IPS DF 4.7 (cell line): Measurements from ENCODE around the gene ERCC3.
"Not testable (repeated sequence)": the region's sequence is repeated elsewhere in the genome, so short reads cannot be mapped to it uniquely, and the experiment has no call there.

Experiments used
- DNase-seq: peaks from one replicate; pipeline ENCODE4 v3.0.0-alpha.2; 2013; ENCODE audit warnings: low spot score; ENCODE audit errors: extremely low read depth

Gene ERCC3

DNA sequence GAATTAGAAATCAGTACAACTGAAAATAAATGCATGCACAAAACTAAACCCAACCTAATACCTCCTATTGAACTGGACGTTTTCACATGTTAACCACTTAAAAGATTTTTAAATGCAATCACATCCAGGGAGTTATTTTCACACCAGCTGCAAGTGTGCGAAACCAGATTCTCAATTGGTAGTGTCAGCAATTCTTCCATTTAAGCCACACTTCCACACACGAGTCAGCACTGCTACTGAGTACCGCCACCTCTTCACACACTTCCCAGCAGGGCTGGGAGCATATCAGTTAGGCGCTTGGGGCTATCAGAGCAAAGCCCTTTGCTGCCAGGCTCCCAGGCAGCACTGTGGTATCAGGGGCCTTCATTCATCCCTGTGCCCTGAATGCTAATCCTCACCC is 14.2 kb downstream of the ERCC3 start:
- no peak for DNase-seq

DNA sequence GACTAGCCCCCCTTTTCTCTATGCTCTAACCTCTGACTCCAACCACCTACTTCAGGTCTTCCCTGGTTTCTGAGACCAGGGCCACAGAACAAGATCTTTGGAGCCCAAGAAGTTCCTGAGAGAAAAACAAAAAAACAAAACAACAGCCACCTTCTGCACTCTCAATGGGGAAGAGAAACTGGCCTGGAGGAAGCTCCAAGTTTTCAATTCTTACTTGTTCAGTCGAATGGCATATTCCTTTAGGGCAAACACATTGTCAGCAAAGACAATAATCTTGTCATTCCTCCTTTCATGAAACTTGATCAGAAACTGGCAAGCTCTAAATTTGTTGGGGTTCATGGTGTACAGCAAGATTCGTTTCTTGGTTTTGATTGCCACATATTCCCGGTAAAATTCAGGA is 15.0 kb downstream of the ERCC3 start:
- DNase-seq, result no peak

DNA sequence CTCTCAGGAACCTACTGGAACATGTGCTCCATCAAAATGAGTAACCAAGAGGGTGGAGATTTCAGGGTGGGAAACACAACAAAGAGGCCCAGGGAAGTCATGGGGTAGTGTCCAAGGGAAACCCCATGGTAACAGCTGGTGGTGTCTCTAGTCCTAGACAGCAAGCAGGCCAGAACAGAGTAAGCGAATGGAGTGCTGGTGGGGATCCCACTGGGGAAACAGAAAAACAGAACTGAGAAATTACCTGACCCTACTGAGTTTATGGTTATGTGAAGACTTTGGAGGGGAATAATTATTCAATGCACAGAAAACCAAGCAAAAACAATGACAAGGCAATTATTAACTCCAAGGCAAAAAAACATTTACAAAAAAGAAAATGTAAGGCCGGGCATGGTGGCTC is 16.9 kb downstream of the ERCC3 start:
- no peak for DNase-seq

DNA sequence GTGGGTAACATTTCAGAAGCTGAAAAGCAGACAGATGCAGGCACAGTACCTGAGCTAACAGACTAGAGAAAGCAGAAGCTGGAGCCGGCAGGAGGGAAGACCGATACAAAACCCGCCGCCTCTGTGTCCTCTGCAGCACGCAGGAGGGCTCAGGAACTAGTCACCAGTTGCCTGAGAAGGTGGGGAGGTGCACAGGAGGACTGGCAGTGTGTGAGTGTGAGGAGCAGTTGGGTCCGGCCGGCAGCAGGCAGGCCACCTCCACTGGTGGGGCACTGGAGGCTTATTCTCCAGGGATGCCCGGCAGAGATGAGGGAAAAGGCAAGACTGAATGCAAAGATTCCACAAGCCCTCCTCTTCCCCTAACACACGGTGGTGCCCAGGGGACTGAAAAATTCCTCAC is 18.2 kb downstream of the ERCC3 start:
- no peak for DNase-seq

DNA sequence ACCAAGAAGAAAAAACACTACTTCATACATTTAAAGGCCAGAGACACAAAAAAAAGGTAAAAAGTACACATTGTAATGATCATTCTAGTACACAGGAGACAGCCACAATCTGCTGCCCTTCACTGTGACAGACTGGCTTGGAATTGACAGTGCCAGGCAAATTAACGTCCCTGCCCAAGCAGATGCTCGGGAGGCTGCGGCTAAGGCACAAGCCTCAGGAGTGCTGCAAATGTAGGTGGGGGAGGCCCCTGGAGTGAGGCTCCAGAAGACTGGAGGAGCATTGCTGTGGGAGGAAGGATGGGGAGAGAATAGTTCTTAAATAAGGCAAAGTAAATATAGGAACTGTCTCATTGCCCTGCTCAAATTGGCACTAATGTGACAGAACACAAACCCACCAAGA is 18.6 kb downstream of the ERCC3 start:
- no peak for DNase-seq

GRCh38 chr2:127270663-127271062 is 23.3 kb downstream of the ERCC3 start:
- DNase-seq, result no peak

DNA sequence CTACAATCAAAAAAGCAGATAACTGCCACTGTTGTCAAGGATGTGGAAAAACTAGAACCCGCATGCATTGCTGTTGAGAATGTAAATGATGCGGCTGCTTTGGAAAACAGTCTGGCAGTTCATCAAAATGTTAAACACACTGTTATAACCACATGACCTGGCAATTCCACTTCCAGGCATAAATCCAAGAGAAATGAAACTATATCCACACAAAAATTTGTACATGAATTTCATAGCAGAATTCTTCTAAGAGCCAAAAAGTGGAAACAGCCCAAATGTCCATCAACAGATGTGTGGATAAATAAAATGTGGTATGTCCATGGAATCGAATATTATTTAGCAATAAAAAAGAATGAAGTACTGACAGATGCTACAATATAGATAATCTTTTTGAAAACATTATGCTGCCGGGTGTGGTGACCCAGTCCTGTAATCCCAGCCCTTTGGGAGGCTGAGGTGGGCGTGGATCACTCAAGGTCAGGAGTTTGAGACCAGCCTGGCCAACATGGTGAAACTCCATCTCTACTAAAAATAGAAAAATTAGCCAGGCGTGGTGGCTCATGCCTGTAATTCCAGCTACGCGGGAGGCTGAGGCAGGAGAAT is 32.0 kb downstream of the ERCC3 start:
- no peak for DNase-seq

- DNase-seq, result no peak
Observed at GRCh38 chr2:127259355-127259754, 34.6 kb downstream of the ERCC3 start.

DNA sequence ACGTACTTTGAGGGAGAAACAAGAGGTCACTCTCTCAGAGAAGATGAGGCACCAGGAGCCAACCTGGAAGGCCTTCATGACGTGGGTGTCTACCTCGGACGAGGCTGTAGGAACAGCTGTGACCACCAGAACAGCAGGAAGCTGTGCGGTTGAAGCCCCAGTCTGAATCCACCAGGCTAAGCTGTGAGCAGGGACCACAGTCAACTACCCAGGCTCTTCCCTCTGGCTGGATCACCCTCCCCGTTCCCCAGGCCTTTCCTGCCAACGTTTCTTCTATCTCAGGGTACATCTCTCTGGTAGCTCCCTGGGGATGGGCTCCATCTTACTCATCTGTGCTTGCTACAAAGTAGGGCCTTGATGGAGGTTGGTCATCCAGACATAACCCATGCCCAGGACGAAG is 37.1 kb downstream of the ERCC3 start:
- no peak for DNase-seq

DNA sequence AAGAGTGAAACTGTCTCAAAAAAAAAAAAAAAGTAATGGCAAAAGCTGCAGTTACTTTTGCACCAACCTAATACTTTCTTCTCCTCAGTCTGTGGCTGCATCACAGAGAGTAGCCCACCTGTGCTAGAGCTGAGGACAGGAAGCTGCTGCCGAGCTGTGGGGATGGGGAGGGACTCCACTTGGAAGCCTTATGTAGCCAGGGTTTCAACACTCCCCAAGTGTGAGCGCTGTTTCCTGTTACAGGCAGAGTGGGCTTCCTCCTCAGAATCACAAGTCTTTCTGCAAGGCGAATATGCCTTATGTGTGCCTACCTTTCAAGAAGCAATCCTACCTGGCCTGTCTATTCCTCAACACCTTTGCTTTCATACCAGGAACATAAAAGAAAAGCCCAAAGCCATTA is 37.6 kb downstream of the ERCC3 start:
- DNase-seq, result no peak

- DNase-seq, result no peak
Observed at GRCh38 chr2:127255721-127256120, 38.2 kb downstream of the ERCC3 start.

GRCh38 chr2:127255146-127255545 is 38.8 kb downstream of the ERCC3 start:
- DNase-seq, result no peak

- no peak for DNase-seq
Observed at GRCh38 chr2:127254386-127254981, 39.5 kb downstream of the ERCC3 start.

GRCh38 chr2:127241184-127241583 is 52.8 kb downstream of the ERCC3 start:
- not testable (repeated sequence) for DNase-seq

- no peak for DNase-seq
Observed at GRCh38 chr2:127239395-127239794, 54.5 kb downstream of the ERCC3 start.

GRCh38 chr2:127237768-127238167 is 56.2 kb downstream of the ERCC3 start:
- not testable (repeated sequence) for DNase-seq

DNA sequence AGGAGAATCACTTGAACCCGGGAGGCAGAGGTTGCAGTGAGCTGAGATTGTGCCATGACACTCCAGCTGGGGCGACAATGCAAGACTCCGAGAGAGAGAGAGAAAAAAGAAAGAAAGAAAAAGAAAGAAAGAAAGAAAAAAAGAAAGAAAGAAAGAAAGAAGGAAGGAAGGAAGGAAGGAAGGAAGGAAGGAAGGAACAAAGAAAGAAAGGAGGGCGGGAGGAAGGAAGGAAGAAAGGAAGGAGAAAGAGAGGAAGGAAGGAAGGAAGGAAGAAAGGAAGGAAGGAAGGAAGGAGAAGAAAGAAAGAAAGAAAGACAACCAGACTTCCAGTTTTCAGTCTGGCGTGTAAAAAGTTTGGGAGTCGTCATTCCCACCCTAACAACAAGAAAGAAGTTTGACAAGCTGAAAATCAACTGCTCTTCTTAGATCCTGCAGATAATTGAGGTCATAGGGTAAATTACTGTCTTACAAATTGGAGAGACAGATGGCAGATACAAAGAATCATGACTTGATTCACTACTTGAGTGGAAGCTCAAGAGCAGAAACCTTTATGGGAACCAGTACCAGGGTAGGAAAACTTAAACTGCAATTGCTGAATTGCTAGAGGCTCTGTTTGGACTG is 58.8 kb downstream of the ERCC3 start:
- DNase-seq, result no peak

GRCh38 chr2:127233710-127234109 is 60.2 kb downstream of the ERCC3 start:
- no peak for DNase-seq

GRCh38 chr2:127231130-127231865 is 62.6 kb downstream of the ERCC3 start:
- DNase-seq, result no peak

DNA sequence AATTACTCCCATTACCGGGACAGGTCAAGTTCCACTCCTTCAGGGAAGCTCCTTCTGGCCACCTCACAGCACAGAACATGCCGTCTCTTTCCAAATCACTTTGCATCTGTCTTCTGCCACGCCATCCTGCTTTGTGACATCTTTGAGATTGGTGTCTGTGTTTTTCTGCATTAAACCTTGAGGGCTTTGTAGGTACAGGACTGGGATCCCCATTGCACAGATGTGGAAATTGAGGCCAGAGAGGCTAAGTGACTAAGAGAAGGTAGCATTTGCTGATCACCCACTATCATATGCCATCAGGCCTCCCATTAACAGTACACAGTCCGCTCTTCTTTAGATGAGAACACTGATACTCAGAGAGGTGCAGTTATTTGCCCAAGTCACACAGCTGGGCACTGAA is 64.4 kb downstream of the ERCC3 start:
- DNase-seq, result no peak

GRCh38 chr2:127228102-127228501 is 65.8 kb downstream of the ERCC3 start:
- no peak for DNase-seq

- not testable (repeated sequence) for DNase-seq
Observed at GRCh38 chr2:127227264-127227660, 66.7 kb downstream of the ERCC3 start.
